T-helper 17 cell (primary cell): ENCODE measurements around the gene TRIM69. TPM values are rescaled to one million over a fixed set of nuclear protein-coding genes. Genes with fewer than 3 reads are reported as not detected.
"Not testable (repeated sequence)": the region's sequence is repeated elsewhere in the genome, so short reads cannot be mapped to it uniquely, and the experiment has no call there.

Source experiments
- ATAC-seq: fragments of 150-1000 bp; cut with Tn5 transposase; 2 replicates; pipeline ENCODE4 v1.10.0; 2021; ENCODE audit warnings: mild to moderate bottlenecking, moderate library complexity
- DNase-seq, 3 donors: peaks; one replicate each; pipeline versions ENCODE4 v3.0.0 to v3.0.0-alpha.2; 2020 to 2021
- H3K9me3 ChIP-seq: one replicate; pipeline ENCODE4 v1.7.0; 2013; ENCODE audit warnings: low read length, mild to moderate bottlenecking; ENCODE audit not compliant: control insufficient read depth, poor library complexity, severe bottlenecking
- H3K27ac Mint-ChIP-seq: one replicate; pipeline ENCODE4 v1.8.0; 2022; ENCODE audit warnings: mild to moderate bottlenecking, moderate library complexity, mixed read lengths
- H3K27me3 Mint-ChIP-seq: one replicate; pipeline ENCODE4 v1.8.0; 2022; ENCODE audit warnings: mixed read lengths
- H3K36me3 Mint-ChIP-seq: one replicate; pipeline ENCODE4 v1.8.0; 2022; ENCODE audit warnings: low read depth, mixed read lengths
- H3K4me1 Mint-ChIP-seq: one replicate; pipeline ENCODE4 v1.8.0; 2022; ENCODE audit warnings: mild to moderate bottlenecking, mixed read lengths
- H3K4me3 Mint-ChIP-seq: one replicate; pipeline ENCODE4 v1.8.0; 2022; ENCODE audit warnings: mild to moderate bottlenecking, moderate library complexity, mixed read lengths
- total RNA-seq, 4 donors: library from RNA in 2 of 4; stranded (reverse) in 2 of 4; gene quantifications; one replicate each; pipeline ENCODE4 v1.2.3 and lab custom pipeline; 2022 to 2026

Gene TRIM69
- total RNA-seq, 2 donors from 2014 or later: 22.2 to 31.7 TPM

DNA sequence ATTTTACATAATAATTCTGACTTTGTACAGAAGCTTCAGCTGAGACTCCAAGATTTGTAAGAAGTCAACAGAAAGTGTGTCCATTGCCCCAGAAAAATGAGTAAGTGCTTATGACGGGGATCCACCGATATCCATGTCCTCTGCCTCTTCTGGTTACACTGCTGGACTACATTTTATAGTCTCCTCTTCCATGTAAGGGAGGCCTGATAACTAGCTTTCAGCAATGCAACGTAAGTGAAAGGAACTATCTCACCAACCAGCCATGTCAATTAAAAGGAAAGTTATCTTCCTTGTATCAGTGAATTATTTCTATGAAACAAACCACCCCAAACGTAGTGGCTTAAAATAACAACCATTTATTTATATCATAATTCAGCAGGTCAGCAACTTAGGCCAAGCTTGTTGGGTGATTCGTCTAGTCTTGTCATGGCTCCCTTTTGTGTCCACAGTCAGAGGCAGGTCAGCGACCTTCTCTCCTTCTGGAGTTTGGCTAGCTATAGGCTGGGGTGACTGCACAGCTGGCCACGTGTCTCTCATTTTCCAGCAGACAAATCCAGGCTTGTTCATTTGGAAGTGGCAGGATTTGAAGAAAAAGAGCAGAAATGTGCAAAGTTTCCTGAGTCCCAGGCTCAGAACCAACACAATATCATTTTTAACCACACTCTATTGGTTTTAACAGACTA, 44.9 kb downstream of the TRIM69 start:
- Mint-ChIP-seq H3K36me3 (peaks cover 2% of the 10 kb centered on the region), H3K27ac (no peak overlapping the region), H3K4me1 (peaks cover 8% of the 10 kb centered on the region), H3K4me3 (no peak overlapping the region), H3K27me3 (no peaks in the 10 kb centered on the region)
- DNase-seq: no peak
- no peak for ATAC-seq
- H3K9me3 ChIP-seq: no peaks in the 10 kb centered on the region

DNA sequence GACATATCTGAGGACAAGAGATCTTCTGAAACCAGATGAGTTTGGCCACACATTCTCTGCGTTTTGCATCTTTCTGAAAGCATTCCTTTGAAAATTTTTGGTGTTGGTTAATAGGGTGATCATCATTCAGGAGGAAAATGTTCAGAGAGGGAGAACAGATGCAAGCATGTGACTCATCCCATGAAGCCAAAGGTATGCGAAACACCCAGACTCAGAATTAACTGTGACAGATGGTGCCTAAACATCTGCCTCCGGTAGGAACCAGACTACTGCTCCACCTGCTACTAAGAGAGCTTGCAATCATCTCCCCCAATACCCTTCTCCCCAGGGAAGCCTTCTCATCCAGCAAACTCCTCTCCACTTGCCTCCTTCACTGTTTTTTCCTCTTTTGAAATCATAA, 46.2 kb downstream of the TRIM69 start:
- H3K4me1 Mint-ChIP-seq: peaks cover 11% of the 10 kb centered on the region
- ATAC-seq (no peak), DNase-seq (no peak)
- H3K9me3 ChIP-seq: no peaks in the 10 kb centered on the region
- peaks cover 2% of the 10 kb centered on the region for H3K36me3 Mint-ChIP-seq
- H3K4me3 Mint-ChIP-seq: no peak overlapping the region
- H3K27me3 Mint-ChIP-seq: peaks cover 7% of the 10 kb centered on the region
- H3K27ac Mint-ChIP-seq: no peak overlapping the region

DNA sequence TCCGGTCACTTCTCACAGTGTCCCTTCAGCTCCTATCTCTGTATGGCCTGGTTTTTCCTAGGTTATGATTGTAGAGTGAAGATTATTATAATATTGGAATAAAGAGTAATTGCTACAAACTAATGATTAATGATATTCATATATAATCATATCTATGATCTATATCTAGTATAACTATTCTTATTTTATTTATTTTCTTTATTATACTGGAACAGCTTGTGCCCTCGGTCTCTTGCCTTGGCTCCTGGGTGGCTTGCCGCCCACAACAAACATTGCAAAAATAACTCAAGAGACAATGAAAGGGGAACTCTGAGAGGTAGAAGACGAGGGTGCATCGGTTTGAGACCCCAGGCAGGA, 48.6 kb downstream of the TRIM69 start:
- ATAC-seq, H3K9me3 ChIP-seq, H3K27me3 Mint-ChIP-seq, H3K36me3 Mint-ChIP-seq, DNase-seq: not testable (repeated sequence)
- Mint-ChIP-seq H3K27ac (peak overlapping the region; percentile 99), H3K4me1 (peaks cover 14% of the 10 kb centered on the region), H3K4me3 (peak overlapping the region; percentile 99)

DNA sequence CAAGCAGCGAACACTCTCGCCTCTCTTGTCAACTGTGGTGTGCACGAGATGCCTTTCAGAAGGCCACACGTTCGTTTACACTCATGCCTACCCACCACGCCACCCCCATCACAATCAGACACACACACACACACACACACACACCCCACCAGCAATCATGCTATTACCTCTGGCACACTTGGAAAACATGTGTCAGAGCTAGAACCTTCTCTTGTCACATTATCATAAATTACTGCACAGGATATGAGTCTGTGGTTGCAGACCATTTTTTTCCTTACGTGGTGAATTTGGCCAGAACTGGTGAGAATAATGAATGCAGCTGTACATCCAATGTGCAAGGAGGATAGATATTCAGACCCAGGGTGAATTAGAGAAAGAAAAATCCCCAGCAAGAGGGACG, 52.4 kb downstream of the TRIM69 start:
- Mint-ChIP-seq H3K27ac (no peak overlapping the region), H3K4me1 (peaks cover 11% of the 10 kb centered on the region), H3K27me3 (peaks cover 7% of the 10 kb centered on the region), H3K4me3 (no peak overlapping the region), H3K36me3 (no peaks in the 10 kb centered on the region)
- H3K9me3 ChIP-seq: no peaks in the 10 kb centered on the region
- ATAC-seq (no peak), DNase-seq (no peak)

DNA sequence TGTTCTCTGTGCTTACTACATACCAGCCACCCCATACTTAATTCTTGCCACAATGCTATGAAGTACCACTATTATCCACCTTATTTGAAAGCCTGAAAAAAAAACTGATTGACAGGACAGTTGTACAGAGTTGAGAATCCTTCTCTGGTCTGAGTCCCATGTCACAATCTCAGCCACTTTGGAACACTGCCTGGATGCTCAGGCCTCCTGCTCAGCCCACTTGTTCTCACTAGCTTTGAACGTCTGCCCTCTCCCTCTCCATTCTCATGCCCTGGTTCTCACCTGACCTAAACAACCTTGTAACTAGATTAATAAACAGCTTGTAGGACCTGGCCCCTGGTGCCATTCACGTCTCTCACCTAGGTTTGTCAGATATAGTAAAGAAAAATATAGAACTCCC, 53.9 kb downstream of the TRIM69 start:
- Mint-ChIP-seq H3K36me3 (no peaks in the 10 kb centered on the region), H3K27ac (peak overlapping the region; percentile 67), H3K4me3 (no peak overlapping the region), H3K27me3 (peaks cover 7% of the 10 kb centered on the region), H3K4me1 (peaks cover 6% of the 10 kb centered on the region)
- DNase-seq (no peak), ATAC-seq (no peak)
- H3K9me3 ChIP-seq: no peaks in the 10 kb centered on the region

DNA sequence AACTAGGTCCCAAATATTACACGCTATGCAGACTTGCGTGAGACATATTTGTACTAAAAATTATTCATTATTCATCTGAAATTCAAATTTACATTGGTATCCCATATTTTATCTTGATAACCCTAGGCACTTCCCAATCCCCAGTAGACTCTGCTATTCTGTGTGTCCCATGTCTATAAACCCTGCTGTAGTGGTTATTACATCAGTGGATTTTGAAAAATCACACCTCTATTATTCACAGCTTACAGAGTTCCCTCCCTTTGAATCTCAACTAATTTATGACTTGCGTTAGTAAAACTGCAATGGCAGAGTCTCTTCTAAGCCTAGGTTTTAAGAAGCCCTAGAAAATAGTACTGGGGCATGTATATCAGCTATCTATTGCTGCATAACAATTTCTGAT, 54.3 kb downstream of the TRIM69 start:
- DNase-seq (no peak), ATAC-seq (no peak)
- Mint-ChIP-seq H3K4me3 (no peak overlapping the region), H3K4me1 (peaks cover 6% of the 10 kb centered on the region), H3K27ac (peak overlapping the region; percentile 67), H3K36me3 (no peaks in the 10 kb centered on the region), H3K27me3 (peaks cover 7% of the 10 kb centered on the region)
- no peaks in the 10 kb centered on the region for H3K9me3 ChIP-seq

DNA sequence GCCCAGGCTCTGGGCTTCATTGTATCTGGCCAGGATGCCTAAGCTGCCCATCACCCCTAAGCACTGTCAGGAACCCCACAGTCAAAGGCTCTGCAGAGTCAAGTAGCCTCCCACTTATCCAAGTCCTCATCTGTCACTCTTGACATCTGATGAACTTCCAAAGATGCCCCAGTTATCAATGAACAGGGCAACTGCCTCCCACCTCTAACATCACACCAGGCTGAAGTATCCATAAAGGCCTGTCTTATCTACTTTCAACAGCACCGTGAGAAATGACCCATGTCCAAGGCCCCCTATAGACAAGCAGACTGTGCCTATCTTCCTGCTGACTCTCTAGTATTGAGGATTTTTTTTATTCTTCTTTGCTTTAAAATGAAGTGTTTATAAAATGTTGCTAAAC, 56.4 kb downstream of the TRIM69 start:
- peaks cover 3% of the 10 kb centered on the region for H3K4me1 Mint-ChIP-seq
- H3K27me3 Mint-ChIP-seq: no peaks in the 10 kb centered on the region
- no peaks in the 10 kb centered on the region for H3K36me3 Mint-ChIP-seq
- H3K27ac Mint-ChIP-seq: no peak overlapping the region
- ATAC-seq (no peak), DNase-seq (no peak)
- no peaks in the 10 kb centered on the region for H3K9me3 ChIP-seq
- H3K4me3 Mint-ChIP-seq: no peak overlapping the region

DNA sequence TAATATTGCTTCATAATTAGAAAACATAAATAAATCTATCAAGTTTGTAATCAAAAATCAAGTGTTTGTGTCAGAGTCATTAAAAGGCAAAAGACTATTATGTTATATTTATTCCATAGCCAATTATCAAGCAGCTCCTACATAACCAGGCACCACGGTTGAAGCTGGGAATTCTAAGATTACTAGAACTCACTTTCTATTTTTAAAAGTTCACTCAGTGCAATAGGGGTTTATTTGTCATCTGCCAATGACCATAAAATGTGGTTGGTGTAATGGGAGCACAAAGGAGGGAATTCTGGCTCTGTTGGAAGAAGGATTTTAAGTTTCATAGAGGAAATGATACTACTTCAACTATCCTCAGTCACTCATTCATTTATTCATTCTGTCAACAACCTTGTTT, 57.7 kb downstream of the TRIM69 start:
- no peak overlapping the region for H3K27ac Mint-ChIP-seq
- H3K4me3 Mint-ChIP-seq: no peak overlapping the region
- no peak for ATAC-seq

DNA sequence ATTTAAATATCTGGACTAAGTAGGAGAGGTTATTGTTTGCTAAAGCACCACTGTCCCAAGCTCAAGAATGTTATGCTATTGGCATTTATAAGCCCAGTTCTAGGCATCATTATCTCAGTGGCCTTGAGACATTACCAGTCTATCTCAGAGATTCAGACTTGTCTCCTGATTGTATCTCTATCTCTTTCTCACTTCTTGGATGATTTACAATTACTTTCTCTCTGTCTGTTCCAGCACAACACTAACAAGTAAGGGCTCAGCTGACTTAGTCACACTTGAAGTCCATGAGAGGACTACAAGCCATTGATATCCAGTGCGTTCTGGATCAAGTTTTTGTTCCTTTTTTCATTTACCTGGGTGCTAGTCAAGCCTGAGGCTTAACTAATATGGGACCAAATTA, 60.2 kb downstream of the TRIM69 start:
- Mint-ChIP-seq H3K27me3 (peaks cover 17% of the 10 kb centered on the region), H3K4me3 (no peak overlapping the region), H3K4me1 (no peaks in the 10 kb centered on the region), H3K36me3 (no peaks in the 10 kb centered on the region), H3K27ac (no peak overlapping the region)
- no peaks in the 10 kb centered on the region for H3K9me3 ChIP-seq
- ATAC-seq (no peak), DNase-seq (no peak)

More for the DNA sequence above, 57.7 kb downstream of the TRIM69 start:
- no peaks in the 10 kb centered on the region for H3K9me3 ChIP-seq
- H3K27me3 Mint-ChIP-seq: peaks cover 8% of the 10 kb centered on the region
- H3K36me3 Mint-ChIP-seq: no peaks in the 10 kb centered on the region
- DNase-seq: no peak
- H3K4me1 Mint-ChIP-seq: no peaks in the 10 kb centered on the region

DNA sequence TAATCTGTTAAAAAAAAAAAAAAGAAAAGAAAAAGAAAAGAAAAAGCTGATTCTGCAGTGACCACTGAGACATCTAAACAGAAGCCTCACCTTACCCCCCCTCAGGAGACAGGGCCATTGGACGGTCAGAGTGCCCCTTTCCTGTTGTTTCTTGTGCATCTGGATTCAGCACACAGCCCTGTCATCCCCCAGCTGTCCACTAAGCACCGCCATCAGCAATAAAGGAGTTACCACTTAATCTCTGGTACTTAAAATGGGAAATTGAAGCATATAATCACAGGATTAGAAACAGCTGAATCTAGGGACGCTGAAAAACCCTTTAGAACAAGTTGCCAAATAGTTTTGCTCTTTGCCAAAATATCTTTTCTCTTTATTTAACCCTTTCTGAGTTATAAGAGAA, 62.5 kb downstream of the TRIM69 start:
- peaks cover 3% of the 10 kb centered on the region for H3K4me1 Mint-ChIP-seq

DNA sequence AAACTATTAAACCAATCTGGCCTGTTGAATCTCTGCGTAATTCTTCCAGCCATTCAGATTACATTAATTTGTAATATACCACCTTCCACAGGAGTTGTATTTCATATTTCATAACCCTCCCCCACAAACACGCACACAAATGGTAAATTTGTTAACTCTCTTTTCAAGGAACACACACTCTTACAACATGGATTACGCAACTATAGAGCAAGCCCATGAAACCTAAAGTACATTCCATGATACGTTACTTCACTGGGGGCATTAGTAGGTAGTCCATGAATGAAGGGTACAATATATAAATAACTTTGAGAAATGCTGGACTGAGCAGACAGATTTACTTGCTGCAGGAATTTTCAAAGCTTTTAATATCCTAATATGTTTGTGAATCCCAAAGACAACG, 65.0 kb downstream of the TRIM69 start:
- DNase-seq: no peak
- Mint-ChIP-seq H3K27me3 (peaks cover 40% of the 10 kb centered on the region), H3K4me3 (no peak overlapping the region), H3K4me1 (peaks cover 5% of the 10 kb centered on the region), H3K36me3 (peaks cover 2% of the 10 kb centered on the region), H3K27ac (no peak overlapping the region)
- H3K9me3 ChIP-seq: no peaks in the 10 kb centered on the region
- ATAC-seq: no peak

More for the DNA sequence above, 62.5 kb downstream of the TRIM69 start:
- Mint-ChIP-seq H3K36me3 (peaks cover 2% of the 10 kb centered on the region), H3K27ac (no peak overlapping the region), H3K27me3 (peaks cover 32% of the 10 kb centered on the region), H3K4me3 (no peak overlapping the region)
- no peaks in the 10 kb centered on the region for H3K9me3 ChIP-seq
- ATAC-seq: no peak
- DNase-seq: no peak

DNA sequence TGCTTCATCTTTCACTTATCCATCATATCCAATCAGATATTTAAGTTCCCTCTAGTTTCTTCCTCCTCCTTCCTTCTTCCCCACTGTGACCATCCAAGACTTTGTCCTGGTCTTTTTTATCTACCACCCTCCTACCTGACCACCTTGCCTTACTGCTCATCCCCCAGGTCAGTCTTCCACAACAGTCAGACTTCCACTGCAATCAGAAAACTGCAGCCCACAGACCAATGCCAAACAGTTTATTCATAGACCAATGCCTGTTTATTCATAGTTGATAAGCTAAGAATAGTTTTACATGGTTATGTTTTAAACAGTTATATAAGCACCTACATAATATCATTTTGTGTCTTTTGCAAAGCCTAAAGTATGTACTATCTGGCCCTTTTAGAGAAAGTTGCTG, 65.5 kb downstream of the TRIM69 start:
- H3K27me3 Mint-ChIP-seq: peaks cover 44% of the 10 kb centered on the region
- ATAC-seq (no peak), DNase-seq (no peak)
- no peak overlapping the region for H3K4me3 Mint-ChIP-seq
- no peaks in the 10 kb centered on the region for H3K9me3 ChIP-seq
- peaks cover 2% of the 10 kb centered on the region for H3K36me3 Mint-ChIP-seq
- no peak overlapping the region for H3K27ac Mint-ChIP-seq
- H3K4me1 Mint-ChIP-seq: peaks cover 5% of the 10 kb centered on the region

DNA sequence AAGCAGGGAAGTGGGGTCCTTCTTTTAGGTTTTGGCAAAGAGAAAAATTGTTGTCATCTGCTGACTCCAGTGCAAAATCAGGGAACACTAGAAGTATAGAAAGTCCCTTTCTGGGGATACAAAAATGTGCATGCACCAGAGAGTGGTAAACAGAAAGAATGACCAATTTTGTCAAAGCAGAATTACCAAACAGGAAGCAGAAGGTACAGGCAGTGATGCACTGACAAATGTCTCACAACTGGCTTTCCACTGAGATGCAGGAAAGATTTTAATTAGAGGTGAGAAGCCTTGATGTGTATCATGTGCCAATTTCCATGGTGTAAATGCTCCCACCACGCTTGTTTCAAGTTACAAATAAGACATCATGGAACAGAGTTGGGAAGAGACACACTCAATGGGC, 66.0 kb downstream of the TRIM69 start:
- peaks cover 5% of the 10 kb centered on the region for H3K4me1 Mint-ChIP-seq
- no peak for ATAC-seq
- H3K4me3 Mint-ChIP-seq: no peak overlapping the region
- H3K9me3 ChIP-seq: no peaks in the 10 kb centered on the region
- H3K36me3 Mint-ChIP-seq: peaks cover 2% of the 10 kb centered on the region
- H3K27me3 Mint-ChIP-seq: peaks cover 46% of the 10 kb centered on the region
- DNase-seq: no peak
- H3K27ac Mint-ChIP-seq: no peak overlapping the region

DNA sequence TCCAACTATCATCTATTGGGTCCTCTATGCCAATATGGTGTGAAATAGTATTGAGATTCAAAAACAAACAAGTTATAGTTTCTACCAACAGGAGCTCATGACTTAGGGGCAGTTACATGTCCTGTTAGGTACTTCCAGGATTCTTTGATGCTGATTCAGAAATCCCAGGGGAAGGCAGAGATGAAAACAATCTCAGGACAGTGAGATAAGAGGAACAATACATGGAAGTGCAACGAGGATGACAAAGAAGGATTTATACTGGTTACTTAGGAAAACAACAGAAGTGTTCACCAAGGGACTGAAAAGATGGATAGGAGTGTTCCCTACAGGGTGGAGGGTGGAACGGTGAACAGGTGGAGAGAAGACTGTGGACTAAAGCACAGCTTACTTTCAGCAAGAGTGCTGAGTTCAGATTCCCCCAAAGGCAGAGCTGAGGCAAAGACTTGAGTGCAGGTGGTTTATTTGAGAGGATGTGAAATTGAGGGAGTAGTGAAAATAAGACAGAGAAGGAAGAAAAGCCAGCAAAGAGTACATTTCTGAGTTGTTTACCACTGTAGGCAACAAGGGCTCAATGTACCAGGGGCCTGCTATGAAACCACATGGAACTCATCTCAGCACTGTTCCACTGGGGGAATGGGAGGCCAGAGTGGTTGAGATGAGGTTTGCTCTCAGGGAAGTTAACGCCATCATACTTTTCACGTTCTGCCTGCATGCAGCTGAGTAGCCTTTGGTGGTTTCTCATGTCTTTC, 68.1 kb downstream of the TRIM69 start:
- DNase-seq: no peak
- H3K4me3 Mint-ChIP-seq: no peak overlapping the region
- no peaks in the 10 kb centered on the region for H3K9me3 ChIP-seq
- H3K4me1 Mint-ChIP-seq: peaks cover 5% of the 10 kb centered on the region
- peaks cover 2% of the 10 kb centered on the region for H3K36me3 Mint-ChIP-seq
- no peak for ATAC-seq
- H3K27me3 Mint-ChIP-seq: peaks cover 41% of the 10 kb centered on the region
- H3K27ac Mint-ChIP-seq: no peak overlapping the region
